Anterior cingulate cortex (tissue), 58 donors: ENCODE data around the gene EBF4.
A peak's percentile ranks its signal among the peaks of the same experiment; 100 is the strongest.
"Not testable (repeated sequence)": the region's sequence is repeated elsewhere in the genome, so short reads cannot be mapped to it uniquely, and the experiment has no call there.

ENCODE experiments used
- DNase-seq, 58 donors: peaks; one replicate each; lab custom pipeline; 2025; lab: John Stamatoyannopoulos, UW

EBF4 gene

DNA sequence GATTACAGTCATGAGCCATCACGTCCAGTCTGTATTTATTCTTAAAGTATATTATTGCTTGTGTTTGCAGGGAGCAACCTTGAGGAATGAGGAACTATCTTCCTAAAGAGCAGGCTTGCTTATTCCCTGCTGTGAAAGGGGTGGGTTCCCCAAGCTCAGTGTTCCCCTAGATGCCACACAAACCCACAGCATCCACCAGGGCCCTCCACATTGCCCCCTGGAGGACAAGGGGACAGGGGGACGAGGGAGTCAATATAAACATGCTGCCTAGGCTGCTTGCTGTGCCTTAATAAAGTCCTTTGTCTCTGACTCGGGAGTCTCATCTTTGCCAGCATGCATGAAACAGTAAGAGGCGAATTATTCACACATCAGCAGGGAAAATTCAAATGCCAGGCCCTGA, 20.6 kb upstream of the EBF4 start:
- DNase-seq = no peak

GRCh38 chr20:2672446-2672845, 20.1 kb upstream of the EBF4 start:
- DNase-seq = no peak

DNA sequence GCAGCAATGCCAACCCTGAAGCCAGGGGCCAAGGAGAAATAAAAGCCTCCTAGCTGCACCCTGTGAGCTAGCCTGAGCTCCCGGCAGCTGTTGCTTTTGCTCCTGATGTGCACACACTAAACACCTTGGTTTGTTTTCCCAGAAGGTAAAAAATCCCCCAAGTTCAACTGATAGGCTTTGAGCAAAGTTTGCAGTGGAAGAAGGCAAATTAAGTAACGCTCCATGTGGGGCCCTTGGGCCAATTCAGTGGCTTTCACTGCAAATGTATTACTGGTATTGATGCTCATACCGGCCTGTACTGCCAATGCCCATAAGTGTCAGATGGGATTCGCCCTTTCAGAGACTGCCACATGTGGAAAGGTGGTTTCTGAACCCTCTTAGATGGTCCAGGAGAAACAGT, 19.1 kb upstream of the EBF4 start:
- no peak for DNase-seq

DNA sequence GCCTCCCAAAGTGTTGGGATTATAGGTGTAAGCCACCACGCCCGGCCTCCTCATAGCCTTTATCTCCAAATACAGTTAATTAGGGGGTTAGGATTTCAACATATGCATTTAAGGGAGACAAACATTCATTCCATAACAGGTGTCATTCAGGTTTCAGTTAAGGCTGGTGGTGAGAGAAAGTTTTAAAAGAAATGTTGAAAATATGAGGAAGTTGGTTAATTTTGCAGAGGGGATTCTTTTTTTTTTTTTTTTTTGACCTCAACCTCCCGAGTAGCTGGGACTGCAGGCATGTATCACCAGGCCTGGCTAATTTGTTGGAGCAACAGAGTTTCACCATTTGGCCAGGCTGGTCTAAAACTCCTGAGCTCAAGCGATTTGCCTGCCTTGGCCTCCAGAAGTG, 12.5 kb upstream of the EBF4 start:
- no peak for DNase-seq

- DNase-seq = not testable (repeated sequence)
These were observed 10.5 kb upstream of the EBF4 start for GRCh38 chr20:2682040-2682439.

DNA sequence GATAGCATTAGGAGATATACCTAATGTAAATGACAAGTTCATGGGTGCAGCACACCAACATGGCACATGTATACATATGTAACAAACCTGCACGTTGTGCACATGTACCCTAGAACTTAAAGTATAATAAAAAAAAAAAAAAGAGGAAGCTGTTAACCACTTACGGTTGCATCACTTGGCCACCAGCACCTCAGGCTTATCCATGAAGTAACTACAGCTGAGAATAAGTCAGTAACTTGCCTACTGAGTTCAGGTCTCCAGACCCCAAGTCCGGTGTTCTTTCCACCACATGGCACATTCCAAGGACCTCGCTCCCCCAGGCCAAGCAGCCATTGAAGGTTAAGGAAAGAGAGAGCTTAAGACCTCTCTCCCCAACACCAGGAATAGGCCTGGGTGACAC, 7.8 kb upstream of the EBF4 start:
- DNase-seq = not testable (repeated sequence)

DNA sequence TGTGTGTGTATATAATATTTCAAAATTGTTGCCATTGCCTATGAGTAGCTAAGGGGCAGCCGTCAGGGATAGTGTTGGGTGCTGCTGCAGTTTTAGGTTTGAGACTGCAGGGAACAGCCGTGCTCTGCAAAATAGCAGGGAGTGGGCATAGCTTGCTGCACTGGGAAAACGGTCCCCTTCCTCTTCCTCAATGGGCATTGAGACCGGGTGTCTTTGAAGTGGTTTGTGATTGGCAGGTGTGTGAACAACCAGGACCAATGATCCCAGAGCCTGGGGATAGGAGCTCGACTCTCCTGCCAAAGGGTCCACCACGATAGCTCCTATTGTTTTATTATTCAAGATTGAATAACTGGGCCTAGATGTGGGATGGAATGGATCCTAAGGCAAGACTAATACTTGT, 5.1 kb upstream of the EBF4 start:
- no peak for DNase-seq

GRCh38 chr20:2688041-2688591, 4.5 kb upstream of the EBF4 start:
- peak in 31 of 58 donors; percentile 2 to 56 (median 22) for DNase-seq

DNA sequence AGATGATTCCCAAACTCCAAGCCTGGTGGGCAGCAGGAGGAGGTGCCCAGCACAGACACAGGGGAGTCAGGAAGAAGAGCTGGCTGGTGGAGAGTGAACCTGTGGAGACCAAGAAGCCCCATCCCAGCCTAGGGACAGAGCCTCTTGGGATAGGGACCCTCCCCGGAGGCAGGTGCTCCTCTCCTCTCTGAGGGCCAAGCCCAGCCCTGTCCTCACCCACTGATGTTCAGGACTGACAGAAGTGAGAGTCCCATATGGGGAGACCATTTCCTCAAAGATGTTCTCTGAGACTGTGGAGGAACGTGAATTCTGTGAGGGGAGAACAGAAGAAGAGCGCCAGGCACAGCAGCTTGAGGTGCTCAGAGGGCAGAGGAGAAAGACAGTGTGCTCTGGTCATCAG, 2.4 kb upstream of the EBF4 start:
- no peak for DNase-seq

DNA sequence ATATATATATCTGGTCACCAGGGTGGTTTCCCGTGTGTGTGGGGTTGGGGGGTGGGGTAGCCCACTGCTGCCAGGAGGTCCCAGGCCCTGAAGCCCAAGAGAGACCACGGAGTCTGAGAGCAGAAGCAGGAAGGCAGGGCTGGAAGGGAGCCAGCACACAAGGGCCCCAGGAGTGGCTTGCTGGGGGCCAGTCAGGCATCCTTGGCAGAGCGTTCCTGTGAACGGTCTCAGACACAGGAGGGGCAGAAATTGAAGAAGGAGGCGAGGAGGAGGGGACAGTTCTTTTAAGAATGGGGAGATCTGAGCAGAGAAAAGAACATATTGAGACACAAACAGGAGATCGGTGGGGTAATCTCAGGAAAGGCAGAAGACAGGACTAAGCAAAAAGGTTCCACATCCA, 1.9 kb upstream of the EBF4 start:
- DNase-seq = no peak

GRCh38 chr20:2691127-2691526, 1.5 kb upstream of the EBF4 start:
- DNase-seq = no peak

- DNase-seq = no peak
These were observed 931 bp upstream of the EBF4 start for GRCh38 chr20:2691663-2692035.

DNA sequence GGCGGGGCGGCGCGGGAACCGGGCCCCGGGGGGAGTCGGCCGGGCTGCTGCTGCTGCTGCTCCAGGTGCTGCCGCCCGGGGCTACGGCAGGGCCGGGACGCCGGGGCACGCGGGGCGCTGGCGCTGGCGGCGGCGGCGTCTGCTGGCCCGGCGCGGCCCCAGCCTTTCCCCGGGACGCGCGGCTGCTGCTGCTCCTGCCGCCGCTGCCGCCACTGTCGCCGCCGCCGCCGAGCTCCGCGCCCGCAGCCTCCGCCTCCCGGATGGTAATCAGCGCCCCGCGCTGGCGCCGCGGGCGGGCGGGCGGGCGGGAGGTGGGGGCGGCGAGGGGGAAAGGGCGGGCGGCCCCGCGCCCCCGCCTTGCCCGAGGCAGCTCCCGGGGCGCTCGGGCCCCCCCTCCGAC, 306 bp downstream of the EBF4 start:
- peak in 4 of 58 donors; percentile 6 to 57 (median 47) for DNase-seq

- peak in 30 of 58 donors; percentile 5 to 57 (median 36) for DNase-seq
These were observed 867 bp downstream of the EBF4 start for GRCh38 chr20:2693286-2694007.

GRCh38 chr20:2694008-2694471, 1.5 kb downstream of the EBF4 start:
- no peak for DNase-seq

DNA sequence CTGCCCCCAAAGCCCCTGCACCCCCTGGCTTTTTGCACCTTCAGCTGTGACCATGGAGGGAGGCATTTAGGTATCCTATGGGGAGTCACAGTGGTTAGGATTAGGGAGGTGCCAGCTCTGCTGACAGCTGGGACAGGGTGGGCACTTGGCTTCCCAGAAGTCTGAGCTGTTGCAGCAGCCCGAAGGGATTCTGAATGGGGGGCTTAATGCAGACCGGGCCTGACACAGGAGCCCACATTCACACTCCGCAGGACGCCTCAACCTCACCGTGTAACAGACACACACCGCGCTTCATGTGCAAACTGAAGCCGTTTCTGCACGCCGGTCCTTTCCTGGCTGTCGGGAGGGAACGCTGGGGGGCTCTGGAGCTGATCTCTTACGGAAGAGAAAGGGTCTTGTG, 1.9 kb downstream of the EBF4 start:
- DNase-seq = no peak

- DNase-seq = no peak
These were observed 2.8 kb downstream of the EBF4 start for GRCh38 chr20:2695206-2695983.

DNA sequence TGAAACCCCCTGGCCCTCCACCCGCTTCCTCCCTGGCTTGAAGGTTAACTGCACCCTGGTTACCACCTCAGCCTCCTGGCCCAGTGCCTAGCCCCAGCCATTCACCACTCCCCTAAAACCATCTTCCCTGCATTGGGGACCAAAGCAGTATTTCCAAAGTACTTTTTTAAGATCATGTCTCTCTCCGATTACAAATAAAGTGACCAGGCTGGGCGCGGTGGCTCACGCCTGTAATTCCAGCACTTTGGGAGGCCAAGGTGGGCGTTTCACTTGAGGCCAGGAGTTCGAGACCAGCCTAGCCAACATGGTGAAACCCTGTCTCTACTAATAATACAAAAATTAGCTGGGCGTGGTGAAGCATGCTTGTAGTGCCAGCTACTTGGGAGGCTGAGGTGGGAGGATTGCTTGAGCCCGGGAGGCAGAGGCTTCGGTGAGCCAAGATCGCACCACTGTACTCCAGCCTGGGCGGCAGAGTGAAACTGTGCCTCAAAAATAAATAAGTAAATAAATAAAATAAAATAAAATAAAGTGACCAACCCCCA, 3.5 kb downstream of the EBF4 start:
- DNase-seq = not testable (repeated sequence)

DNA sequence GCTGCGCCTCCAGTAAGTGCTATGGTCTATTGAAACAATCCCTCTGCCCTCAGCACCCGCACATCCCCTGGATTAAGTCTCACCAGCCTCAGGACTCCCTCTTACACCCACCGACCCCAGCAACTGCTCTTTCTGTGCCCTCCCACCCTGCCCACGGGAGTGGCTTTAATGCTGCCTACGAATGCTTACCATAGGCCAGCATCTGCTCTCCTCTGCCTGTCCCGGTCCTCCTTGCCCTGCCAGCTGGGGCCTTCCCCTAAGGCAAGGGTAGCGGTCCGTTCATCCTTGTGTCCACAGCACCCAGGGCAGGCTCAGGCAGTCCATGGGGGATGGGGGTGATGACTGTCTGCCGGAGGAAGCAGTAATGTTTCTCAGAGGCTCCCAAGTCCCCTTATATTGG, 4.1 kb downstream of the EBF4 start:
- DNase-seq = no peak

- no peak for DNase-seq
These were observed 5.2 kb downstream of the EBF4 start for GRCh38 chr20:2697768-2698167.

DNA sequence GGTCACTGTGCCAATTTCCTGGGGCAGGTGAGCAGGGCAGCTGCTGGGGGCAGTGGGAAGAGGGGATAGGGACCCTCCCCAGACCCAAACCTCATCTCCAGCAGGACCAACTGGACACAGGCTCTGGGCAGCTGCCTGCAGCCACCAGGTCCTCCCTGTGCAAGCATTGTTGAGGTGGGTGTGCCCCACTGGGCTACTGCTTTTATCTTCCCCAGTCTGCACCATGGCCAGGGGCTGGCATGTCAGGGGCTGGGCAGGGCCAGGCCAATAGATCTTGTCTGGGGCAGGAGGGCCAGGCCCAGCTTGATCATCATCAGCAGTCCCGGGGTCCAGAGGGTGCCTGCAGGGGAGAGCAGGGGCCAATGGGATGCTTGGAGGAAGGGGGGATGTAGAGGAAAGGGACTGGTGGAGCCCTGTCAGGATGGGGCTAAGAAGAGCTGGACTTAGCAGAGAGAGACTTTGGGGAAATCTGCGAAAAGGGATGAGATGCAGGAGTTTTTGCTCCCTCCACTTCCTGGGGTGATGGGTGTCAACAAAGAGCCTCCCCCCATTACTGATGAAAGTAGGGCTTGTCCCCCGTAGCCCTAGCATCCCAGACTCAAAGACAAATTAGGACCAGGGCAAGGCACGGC, 5.7 kb downstream of the EBF4 start:
- DNase-seq = no peak
